ENCODE data around the gene PPP1R13L. TPM values are rescaled to one million over a fixed set of nuclear protein-coding genes. Genes with fewer than 3 reads are reported as not detected.
"Not testable (repeated sequence)": the region's sequence is repeated elsewhere in the genome, so short reads cannot be mapped to it uniquely, and the experiment has no call there.

Gene PPP1R13L

DNA sequence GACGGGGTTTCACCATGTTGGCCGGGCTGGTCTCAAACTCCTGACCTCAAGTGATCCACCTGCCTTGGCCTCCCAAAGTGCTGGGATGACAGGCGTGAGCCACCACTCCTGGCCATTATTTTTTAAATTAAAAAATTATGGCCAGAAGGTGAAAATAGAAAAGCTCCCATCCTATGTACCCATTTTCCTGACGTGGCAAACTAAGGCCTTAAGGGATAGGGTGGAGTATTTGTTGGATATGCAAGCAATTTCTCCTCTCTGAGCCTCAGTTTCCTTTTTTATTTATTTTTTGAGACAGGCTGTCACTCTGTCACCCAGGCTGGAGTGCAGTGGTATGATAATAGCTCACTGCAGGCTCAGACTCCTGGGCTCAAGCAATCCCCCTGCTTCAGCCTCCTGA is 70.0 kb downstream of the PPP1R13L start:
- not testable (repeated sequence) for H3K9ac ChIP-seq (ENCODE audit: low read depth, low read length); H3K4me1 ChIP-seq (ENCODE audit: control insufficient read depth, insufficient read depth, low read length); H3K27me3 ChIP-seq (ENCODE audit: control insufficient read depth, insufficient read depth, low read length); H3K9me3 ChIP-seq (replicated peaks; ENCODE audit: low read length); H3K36me3 ChIP-seq (ENCODE audit: insufficient read depth, low read length); H3K4me3 ChIP-seq (ENCODE audit: low read length); H3K4me2 ChIP-seq (ENCODE audit: low read length)

DNA sequence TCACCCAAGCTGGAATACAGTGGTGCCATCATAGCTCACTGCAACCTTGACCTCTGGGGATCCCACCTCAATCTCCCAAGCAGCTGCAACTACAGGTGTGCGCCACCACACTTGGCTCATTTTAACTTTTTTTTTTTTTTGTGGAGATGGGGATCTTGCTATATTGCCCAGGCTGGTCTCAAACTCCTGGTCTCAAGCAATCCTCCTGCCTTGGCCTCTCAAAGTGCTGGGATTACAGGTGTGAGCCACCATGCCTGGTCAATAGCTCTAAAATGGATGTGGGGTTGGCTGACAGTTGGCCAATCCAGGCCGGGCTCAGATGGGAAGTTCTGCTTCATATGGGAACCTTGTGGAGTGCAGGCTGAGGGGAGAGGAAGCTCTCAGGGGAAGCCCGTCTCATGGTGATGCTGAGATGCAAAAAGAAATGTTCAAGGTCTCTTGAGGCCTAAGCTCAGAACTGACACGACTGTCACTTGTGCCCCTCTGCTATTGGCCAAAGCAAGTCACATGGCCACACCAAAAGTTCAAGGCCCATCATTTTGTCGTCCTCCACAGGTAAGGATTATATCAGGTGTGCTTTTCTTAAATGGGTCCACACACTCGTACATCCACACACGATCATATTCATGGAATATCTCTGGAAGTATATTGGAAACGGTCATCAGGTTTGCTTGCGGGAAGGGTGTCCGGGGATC is 71.1 kb downstream of the PPP1R13L start:
- no peak overlapping the region for H3K4me2 ChIP-seq (ENCODE audit: low read length)
- no peaks in the 10 kb centered on the region for H3K4me1 ChIP-seq (ENCODE audit: control insufficient read depth, insufficient read depth, low read length)
- no peaks in the 10 kb centered on the region for H3K36me3 ChIP-seq (ENCODE audit: insufficient read depth, low read length)
- H3K4me3 ChIP-seq (ENCODE audit: low read length): no peak overlapping the region
- H3K27me3 ChIP-seq (ENCODE audit: control insufficient read depth, insufficient read depth, low read length): no peaks in the 10 kb centered on the region
- H3K9ac ChIP-seq (ENCODE audit: low read depth, low read length): no peak overlapping the region
- no peaks in the 10 kb centered on the region for H3K9me3 ChIP-seq (replicated peaks; ENCODE audit: low read length)

DNA sequence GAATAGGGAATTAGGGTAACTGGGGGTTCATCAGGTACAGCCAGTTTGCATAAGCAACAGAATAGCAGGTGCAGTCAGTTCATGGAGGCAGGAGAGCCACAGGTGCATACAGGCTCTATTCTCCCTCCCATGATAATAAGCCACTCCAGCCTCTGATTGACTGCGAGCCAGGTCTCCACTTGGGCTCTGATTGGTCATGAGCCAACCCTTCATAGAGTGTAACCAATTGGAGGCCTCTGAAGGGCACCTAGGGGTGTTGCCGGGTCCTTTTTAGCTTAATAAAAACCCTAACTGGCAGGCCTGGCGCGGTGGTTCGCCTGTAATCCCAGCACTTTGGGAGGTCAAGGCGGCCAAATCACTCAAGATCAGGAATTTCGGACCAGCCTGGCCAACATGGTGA is 73.5 kb downstream of the PPP1R13L start:
- Histone ChIP-seq H3K27me3 (ENCODE audit: control insufficient read depth, insufficient read depth, low read length) (no peaks in the 10 kb centered on the region), H3K4me2 (ENCODE audit: low read length) (no peak overlapping the region), H3K36me3 (ENCODE audit: insufficient read depth, low read length) (no peaks in the 10 kb centered on the region), H3K4me1 (ENCODE audit: control insufficient read depth, insufficient read depth, low read length) (no peaks in the 10 kb centered on the region), H3K9me3 (replicated peaks; ENCODE audit: low read length) (no peaks in the 10 kb centered on the region), H3K9ac (ENCODE audit: low read depth, low read length) (no peak overlapping the region), H3K4me3 (ENCODE audit: low read length) (no peak overlapping the region)

Small RNA genes lying within 50 kb of the gene (small RNA-seq; reads per million reads assigned to genes)
- not detected for gene MIR6088
